ENCODE measurements around the gene RASSF8. TPM values are rescaled to one million over a fixed set of nuclear protein-coding genes. Genes with fewer than 3 reads are reported as not detected.

The RASSF8 gene
- total and polyA plus RNA-seq, 2 of the 8 experiments (the other 6 are each of a cell fraction or from before 2014, with no cell fraction given) = 6.4 to 46.7 TPM

- no peaks in the 10 kb centered on the region for H3K23me2 ChIP-seq (ENCODE audit: low read depth, low read length)
- H4K5ac ChIP-seq (ENCODE audit: insufficient read length, low read depth, low read length) = peak overlapping the region; percentile 74
- POLR2A ChIA-PET (ENCODE audit: partially characterized antibody) = interaction anchor here (0.7 to 1.7 kb wide), 3 partner anchors 9 to 59 kb away, joined by 3 to 6 read pairs (median 3); partner anchors contain the start of gene RASSF8
- peak overlapping the region in 1 of 2 experiments; percentile 52; a peak in 2 of 4 replicates for H3K4me2 ChIP-seq (ENCODE audit: insufficient read depth in 1 of 2, low read depth in 2 of 2, low read length in 2 of 2)
- no peaks in the 10 kb centered on the region for H3K9me3 ChIP-seq (ENCODE audit: insufficient read depth in 2 of 2, low read depth in 1 of 2, low read length in 1 of 2)
- H2BK5ac ChIP-seq (ENCODE audit: low read depth, low read length) = no peak overlapping the region; the same call in 1 of the 2 replicates
- H3K56ac ChIP-seq (replicated peaks; ENCODE audit: insufficient read length, low read depth, low read length) = no peak overlapping the region
- no peak overlapping the region for H2BK20ac ChIP-seq (ENCODE audit: low read length)
- no peaks in the 10 kb centered on the region for H3K27me3 ChIP-seq (replicated peaks in 1 of 4; ENCODE audit: control insufficient read depth in 3 of 4, extremely low read depth in 1 of 4, insufficient read depth in 3 of 4, low read length in 3 of 4)
- peaks cover 0 to 5% of the 10 kb centered on the region in 2 experiments for H4K20me1 ChIP-seq (replicated peaks in 1 of 2; ENCODE audit: control insufficient read depth in 1 of 2, insufficient read depth in 2 of 2, low read length in 2 of 2)
- WGBS, 2 experiments (ENCODE audit: extremely low coverage in 1 of 2, insufficient coverage in 1 of 2, insufficient read length in 1 of 2, insufficient replicate concordance in 2 of 2, low coverage in 1 of 2, low lambda C conversion rate in 2 of 2, missing lambda C conversion rate in 1 of 2) = 44% methylated on average over 4 of the region's 4 CpGs; no CpG with 5 or more reads in 1 of the 2 experiments
- H2AFZ ChIP-seq (ENCODE audit: low read length) = peak overlapping the region; percentile 55; the same call in 1 of the 2 replicates
- H3K4me1 ChIP-seq (replicated peaks in 1 of 4; ENCODE audit: control insufficient read depth in 3 of 4, insufficient read depth in 4 of 4, low read length in 3 of 4) = peaks cover 4 to 14% (median 8%) of the 10 kb centered on the region in 4 experiments; a peak in 6 of 7 replicates
- no peak overlapping the region; the same call in 1 of the 2 replicates for H2BK12ac ChIP-seq (ENCODE audit: low read depth, low read length)
- no peak overlapping the region for H3K9ac ChIP-seq (replicated peaks in 1 of 4; ENCODE audit: extremely low read depth in 1 of 4, low read depth in 3 of 4, low read length in 3 of 4)
- H3K79me2 ChIP-seq (ENCODE audit: control insufficient read depth in 1 of 2, insufficient read depth in 2 of 2, low read length in 2 of 2) = peaks cover 0 to 63% of the 10 kb centered on the region in 2 experiments; a peak in 2 of 4 replicates
- no peak overlapping the region for H2BK15ac ChIP-seq (ENCODE audit: low read length)
- no peak overlapping the region for H3K27ac ChIP-seq (ENCODE audit: low read depth, low read length)
- H3K23ac ChIP-seq (ENCODE audit: insufficient read length) = no peak overlapping the region
- no peak overlapping the region for H3K4me3 ChIP-seq (ENCODE audit: extremely low read depth in 1 of 4, insufficient read depth in 2 of 4, low read depth in 3 of 4, low read length in 4 of 4)
- CTCF ChIA-PET (ENCODE audit: partially characterized antibody) = interaction anchor here (0.7 to 3.8 kb wide), 18 partner anchors 12 to 582 kb away, joined by 3 to 12 read pairs (median 4); partner anchors contain the start of gene RASSF8
- H2AK5ac ChIP-seq (ENCODE audit: low read depth, low read length) = no peak overlapping the region
- H3K79me1 ChIP-seq (ENCODE audit: low read depth, low read length) = peaks cover 2% of the 10 kb centered on the region; the same call in 1 of the 2 replicates
- no peak overlapping the region for H3K18ac ChIP-seq (ENCODE audit: extremely low read depth, low read length)
- no peak overlapping the region for H2BK120ac ChIP-seq (replicated peaks; ENCODE audit: low read depth, low read length)
- H3K4ac ChIP-seq (replicated peaks; ENCODE audit: insufficient read length, low read depth, low read length) = no peak overlapping the region
- no peak overlapping the region for H3K14ac ChIP-seq (ENCODE audit: insufficient read length)
- DNase-seq (ENCODE audit: low read depth in 1 of 2, low spot score in 2 of 2) (peak in 1 of 2 experiments; percentile 77), FAIRE-seq (peak; percentile 93)
- H3K36me3 ChIP-seq (ENCODE audit: control insufficient read depth in 2 of 4, insufficient read depth in 4 of 4, low read length in 3 of 4) = no peaks in the 10 kb centered on the region
- H4K91ac ChIP-seq (replicated peaks; ENCODE audit: insufficient read length, low read length) = no peak overlapping the region
- H4K8ac ChIP-seq (ENCODE audit: extremely low read depth, insufficient read depth, low read length) = no peak overlapping the region
- TF ChIP-seq MAFK (IDR thresholded peaks at IDR 0.05; ENCODE audit: low read depth, low read length) (no peak), CTBP2 (IDR thresholded peaks at IDR 0.05; ENCODE audit: borderline replicate concordance, insufficient read depth, insufficient read length, low read length) (peak; percentile 57), KDM1A (IDR thresholded peaks at IDR 0.05; ENCODE audit: borderline replicate concordance, low read length) (no peak), YY1 (IDR thresholded peaks at IDR 0.05; ENCODE audit: low read depth, low read length) (peak; percentile 43; the same call in 1 of the 2 replicates), CTCF (IDR thresholded peaks at IDR 0.05; ENCODE audit: control extremely low read depth in 1 of 3, insufficient read depth in 1 of 3, low read depth in 1 of 3, low read length in 3 of 3) (peak; percentile 18 to 68 (median 68)), HDAC2 (IDR thresholded peaks at IDR 0.05; ENCODE audit: borderline replicate concordance in 1 of 2, low read depth in 2 of 2, low read length in 2 of 2) (peak in 1 of 2 experiments; percentile 51; a peak in 1 of 4 replicates), POLR2A (IDR thresholded peaks at IDR 0.05; ENCODE audit: control extremely low read depth in 1 of 2, low read depth in 2 of 2, low read length in 2 of 2) (no peak), RFX5 (IDR thresholded peaks at IDR 0.05; ENCODE audit: borderline replicate concordance, low read depth, low read length) (no peak)
Measured at GRCh38 chr12:26017484-26018211, 59.2 kb downstream of the RASSF8 start.
